GM15510 (cell line): Measurements from ENCODE around the gene OXA1L.

ENCODE experiments used
- POLR2A ChIP-seq: IDR thresholded peaks from 3 replicates; pipeline ENCODE4 v1.6.1; 2011; ENCODE audit warnings: borderline replicate concordance; ENCODE audit not compliant: insufficient read length; ENCODE audit errors: extremely low read depth

The OXA1L gene

DNA sequence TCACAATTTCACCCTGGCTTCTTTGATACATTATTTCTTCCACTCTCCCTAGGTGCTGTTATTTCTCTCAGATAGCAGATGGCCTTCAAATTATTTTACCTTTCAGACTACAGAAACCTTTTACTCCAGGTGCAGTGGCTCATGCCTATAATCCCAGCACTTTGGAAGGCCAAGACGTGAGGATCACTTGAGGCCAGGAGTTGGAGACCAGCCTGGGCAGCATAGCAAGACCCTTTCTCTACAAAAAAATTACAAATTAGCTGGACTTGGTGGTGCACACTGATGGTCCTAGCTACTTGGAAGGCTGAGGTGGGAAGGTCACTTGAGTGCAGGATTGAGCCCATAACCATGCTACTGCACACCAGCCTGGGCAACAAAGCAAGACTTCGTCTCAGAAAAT lies 25.7 kb downstream of the OXA1L start:
- no peak for TF ChIP-seq POLR2A

DNA sequence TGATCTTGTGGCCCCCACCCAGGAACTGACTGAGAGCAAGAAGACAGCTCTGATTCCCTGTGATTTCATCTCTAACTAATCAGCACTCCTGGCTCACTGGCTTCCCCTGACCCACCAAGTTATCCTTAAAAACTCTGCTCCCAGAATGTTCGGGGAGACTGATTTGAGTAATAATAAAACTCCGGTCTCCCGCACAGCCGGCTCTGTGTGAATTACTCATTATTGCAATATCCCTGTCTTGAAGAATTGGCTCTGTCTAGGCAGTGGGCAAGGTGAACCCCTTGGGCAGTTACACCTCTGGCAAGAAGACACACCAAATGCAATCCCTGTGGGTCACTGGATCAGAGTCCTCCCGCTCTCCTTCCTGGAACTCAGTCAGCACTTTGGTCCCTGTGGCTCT lies 27.5 kb downstream of the OXA1L start:
- TF ChIP-seq POLR2A, result no peak

DNA sequence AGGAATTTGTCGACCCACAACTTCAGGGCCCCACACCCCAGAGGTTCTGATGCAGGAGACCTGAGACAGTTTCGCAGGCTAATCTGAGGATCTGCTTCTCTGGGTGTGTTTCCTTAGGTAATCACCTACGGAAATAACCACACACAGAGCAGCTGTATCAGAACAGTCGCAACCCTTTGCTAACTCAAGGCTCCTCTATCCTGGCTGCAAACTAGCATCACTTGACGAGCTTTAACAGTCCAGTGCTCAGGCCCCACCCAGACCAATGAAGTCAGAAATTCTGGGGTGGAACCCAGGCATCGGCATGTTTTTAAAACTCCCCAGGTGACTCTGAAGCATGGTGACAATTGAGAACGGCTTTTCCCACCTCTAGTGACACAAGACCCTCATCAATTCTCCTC lies 28.1 kb downstream of the OXA1L start:
- TF ChIP-seq POLR2A, result no peak

DNA sequence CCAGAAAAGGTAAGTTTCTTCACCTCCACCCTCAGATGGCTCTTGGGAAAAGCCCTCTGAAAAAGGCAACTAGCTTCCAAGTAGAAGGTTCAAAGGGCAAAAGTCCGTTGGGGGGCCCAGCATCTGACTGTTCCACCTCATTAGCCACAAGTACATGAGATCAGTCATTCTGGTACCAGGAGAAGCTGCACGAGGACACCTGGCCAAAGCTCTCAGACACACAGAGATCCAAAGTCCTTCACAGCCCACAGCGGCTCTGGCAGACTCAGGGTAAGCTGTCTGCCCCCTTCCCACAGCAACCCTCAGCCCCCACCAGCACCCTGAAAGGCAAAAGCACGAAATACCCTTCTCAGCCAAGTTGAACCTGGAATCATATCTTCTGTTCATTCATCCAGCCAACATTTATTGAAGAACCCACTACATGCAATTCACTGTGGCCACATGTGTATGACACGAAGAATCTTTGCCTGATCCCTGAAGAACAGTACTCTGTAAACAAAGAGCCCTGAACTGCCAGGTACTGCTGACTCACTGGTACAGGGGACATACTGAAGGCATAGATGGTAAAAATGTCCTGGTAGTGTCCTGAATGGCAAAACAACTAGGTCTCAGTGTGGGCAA lies 29.7 kb downstream of the OXA1L start:
- no peak for TF ChIP-seq POLR2A

DNA sequence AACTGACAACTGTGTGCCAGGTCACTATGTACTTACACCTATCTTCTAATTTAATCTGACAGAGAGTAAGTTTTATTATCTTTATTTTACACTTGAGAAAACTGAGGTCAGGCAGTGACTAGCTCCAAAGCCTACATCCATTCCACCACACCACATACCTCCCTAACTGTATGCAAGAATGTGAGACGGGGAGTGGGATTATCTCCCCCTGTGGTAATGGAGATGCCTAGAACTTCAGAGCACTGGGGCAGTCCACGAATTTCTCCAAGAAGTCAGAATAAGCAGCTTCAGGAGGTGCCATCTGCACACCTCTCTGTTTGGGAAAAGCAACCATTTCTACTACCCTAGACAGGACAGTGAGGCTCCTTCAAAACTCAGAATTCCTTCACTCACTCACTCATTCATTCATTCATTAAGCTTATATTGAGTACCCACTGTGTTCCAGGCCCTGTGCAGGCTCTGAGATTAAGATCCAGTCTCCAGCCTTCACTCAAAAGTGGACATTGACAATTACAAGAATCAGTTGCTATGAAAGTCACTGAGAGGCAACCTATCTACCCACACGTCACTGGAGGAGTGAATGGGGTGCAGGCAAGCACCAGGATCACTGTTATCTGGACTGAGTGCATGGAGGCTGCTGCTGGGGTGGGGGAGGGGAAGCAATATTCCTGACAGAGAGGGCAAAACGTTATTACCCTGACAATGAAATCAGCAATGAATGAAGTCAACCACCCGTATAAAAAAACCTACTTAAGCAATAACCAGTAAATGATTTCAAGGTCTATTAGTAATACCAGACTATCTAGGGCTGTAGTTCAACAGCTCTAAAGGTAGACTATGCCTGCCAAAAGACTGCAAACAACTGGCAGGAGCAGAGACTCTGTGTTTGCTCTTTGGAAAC lies 30.8 kb downstream of the OXA1L start:
- no peak for TF ChIP-seq POLR2A

DNA sequence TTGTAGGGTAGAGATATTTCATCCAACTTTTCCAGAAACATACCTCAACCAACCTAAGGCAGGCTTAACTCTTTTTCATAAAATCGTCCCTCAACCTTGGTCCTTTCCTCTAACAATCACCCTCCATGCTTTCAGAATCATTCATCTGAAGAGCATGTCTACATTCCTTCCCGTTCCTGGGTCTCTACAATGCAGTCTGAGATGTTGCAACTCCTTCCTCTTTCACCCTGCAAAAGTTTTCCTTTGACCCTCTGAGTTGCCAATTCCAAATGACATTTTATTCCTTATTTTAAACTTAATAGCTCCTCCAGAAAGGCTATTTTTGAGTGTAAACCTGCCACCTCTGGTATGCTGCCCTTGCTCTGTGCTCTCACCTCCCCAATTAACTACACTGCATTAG lies 32.0 kb downstream of the OXA1L start:
- no peak for TF ChIP-seq POLR2A

DNA sequence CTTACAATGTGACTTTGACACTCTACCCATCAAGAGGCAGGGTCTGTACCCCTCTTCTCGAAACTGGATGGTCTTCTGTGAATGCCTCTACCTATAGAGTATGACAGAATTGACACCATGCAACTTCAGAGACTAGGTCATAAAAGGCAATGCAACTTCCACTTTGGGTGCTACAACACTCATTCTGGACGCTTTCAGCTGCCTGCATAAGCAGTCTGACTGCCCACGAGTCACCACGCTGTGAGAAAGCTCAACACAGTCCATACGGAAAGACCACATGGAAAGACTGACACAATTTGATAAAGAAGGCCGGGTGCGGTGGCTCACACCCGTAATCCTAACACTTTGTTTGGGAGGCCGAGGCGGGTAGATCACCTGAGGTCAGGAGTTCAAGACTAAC lies 33.9 kb downstream of the OXA1L start:
- no peak for TF ChIP-seq POLR2A

DNA sequence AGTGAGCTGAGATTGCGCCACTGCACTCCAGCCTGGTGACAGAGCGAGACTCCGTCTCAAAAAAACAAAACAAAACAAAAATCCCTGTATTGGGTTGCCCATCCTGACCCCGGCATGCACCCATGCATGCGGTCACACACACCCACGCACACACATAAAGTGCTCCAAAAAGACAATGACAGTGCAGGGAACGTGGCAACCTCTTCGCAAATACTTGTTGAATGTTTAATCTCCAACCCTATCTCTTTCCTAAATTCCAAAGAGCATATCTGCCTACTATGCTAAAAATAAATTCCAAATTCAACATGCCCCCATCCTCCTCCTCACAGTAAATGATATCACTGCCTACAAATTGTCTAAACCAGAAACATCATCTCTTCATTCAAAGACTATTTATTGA lies 35.2 kb downstream of the OXA1L start:
- no peak for TF ChIP-seq POLR2A

DNA sequence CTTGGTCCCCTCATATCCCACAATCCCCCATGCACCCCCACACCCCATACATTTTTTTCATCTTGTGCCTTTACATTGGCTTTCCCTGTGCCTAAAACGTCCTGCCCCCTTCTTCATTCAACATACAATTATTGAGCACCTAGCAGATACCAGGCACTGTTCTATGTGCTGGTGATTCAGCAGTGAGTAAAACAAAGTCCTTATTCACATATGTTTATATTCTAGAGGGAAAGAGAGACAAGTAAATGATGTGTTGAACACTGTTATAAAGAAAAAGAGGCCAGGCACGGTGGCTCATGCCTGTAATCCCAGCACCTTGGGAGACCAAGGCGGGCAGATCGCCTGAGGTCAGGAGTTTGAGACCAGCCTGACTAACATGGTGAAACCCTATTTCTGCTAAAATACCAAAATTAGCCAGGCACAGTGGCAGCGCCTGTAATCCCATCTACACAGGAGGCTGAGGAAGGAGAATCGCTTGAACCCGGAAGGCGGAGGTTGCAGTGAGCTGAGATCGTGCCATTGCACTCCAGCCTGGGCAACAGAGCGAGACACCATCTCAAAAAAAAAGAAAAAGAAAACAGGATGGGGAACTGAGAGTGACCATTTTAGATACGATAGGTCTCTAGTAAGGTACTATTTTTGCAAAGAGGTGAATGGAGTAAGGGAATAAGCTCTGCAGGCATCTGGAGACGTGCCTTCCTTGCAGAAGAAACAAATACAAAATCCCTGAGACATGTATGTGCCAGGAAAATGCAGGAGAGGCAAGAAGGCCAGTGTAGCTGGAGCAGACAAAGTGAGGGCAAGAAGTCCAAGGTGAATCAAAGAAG lies 36.6 kb downstream of the OXA1L start:
- TF ChIP-seq POLR2A, result no peak

DNA sequence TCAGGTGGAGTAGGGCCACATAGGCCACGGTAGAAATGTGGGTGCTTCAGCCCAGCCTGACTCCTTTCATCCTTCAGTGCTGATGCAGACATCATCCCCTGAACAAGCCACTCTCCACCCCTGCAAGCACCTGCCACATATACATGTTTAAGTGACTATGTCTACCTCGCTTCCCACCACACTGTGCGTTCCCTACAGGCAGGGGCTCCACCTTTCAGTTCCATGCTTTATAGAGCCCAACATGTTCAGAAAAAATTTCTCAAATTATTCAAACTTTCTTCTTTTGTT lies 37.1 kb downstream of the OXA1L start:
- no peak for TF ChIP-seq POLR2A

DNA sequence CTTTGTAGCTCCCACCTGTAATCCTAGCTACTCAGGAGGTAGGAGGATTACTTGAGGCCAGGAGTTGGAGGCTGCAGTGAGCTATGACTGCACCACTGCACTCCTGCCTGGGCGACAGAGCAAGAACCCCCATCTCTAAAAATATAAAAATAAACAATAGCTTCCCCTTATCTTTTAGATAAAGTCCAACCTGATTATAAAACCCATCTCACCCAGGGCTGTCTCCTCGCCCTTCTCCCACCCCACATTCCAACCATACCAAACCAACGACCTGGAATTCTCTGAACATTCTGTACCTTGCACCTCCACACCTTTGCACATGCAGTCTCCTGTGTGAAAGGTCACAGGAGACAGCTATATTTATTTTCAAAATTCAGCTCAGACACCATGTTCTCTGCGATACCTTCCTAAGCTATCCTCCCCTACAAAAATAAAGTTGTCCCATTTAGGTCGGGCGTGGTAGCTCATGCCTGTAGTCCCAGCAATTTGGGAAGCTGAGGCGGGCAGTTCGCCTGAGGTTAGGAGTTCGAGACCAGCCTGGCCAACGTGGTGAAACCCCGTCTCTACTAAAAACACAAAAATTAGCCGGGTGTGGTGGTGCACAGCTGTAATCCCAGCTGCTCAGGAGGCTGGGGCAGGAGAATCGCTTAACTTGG lies 41.1 kb downstream of the OXA1L start:
- TF ChIP-seq POLR2A, result no peak

DNA sequence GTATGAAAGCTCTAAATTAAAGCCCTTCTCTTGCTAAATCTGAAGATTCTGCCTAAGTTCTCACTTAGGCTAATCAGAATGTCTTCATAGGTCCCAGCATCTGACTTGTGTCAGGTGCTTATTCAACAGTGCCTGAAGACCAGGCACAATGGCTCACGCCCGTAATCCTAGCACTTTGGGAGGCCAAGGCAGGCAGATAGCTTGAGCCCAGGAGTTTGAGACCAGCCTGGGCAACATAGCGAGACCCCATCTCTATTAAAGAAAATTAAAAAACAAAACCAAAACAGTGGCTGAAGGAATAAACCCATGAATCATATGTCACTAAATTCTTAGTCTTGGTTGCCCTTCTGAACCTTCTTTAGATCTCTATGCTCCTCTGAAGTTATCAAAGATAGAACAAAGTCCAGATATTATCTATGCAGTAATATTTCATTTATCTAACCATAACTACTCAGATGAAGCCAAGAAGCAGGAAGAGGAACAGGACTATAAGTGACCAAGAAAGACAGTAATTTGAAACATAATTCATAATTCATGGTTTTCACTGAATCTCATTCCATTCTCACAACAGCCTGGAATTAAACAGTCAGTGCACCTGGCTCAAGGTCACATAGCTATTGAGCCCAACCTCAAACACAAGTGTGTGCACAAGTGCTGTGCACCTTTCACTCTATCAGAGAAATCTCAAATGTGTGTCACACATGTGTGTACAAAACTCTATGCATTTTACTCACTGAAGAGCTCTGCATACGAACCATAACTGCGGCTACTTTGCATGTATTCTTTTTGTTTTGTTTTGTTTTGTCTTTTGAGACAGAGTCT lies 42.1 kb downstream of the OXA1L start:
- TF ChIP-seq POLR2A, result no peak

DNA sequence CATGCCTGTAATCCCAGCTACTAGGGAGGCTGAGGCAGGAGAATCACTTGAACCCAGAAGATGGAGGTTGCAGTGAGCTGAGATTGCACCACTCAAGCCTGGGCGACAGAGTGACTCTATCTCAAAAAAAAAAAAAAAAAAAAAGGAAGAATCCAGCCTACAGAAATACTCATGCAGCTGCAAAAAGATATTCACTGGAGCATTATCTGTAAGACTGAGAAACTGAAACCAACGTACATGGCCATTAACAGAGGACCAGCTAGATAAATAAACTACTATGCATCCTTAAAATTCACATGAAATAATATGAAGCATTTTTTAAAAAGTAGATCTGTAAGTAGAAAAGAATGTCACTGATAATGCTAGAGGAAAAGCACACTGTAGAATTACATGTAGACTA lies 45.2 kb downstream of the OXA1L start:
- TF ChIP-seq POLR2A, result no peak

DNA sequence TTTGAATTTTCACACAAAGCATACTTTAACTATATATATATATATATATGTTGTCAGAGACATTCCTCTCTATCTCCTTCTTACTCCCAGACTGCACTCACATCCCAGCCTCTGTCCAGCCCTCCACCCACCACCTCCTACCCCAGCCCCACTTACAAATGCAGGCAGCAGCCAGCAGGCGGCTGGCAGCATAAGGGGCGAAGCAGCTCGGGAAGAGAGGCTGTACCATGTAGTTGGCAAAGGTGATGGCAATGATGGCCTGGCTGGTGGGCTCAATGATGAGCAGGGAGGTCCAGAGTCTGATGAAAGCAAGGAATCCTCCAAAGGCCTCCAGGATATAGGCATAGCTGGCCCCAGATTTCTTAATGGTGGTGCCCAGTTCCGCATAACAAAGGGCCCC lies 46.3 kb downstream of the OXA1L start:
- no peak for TF ChIP-seq POLR2A

DNA sequence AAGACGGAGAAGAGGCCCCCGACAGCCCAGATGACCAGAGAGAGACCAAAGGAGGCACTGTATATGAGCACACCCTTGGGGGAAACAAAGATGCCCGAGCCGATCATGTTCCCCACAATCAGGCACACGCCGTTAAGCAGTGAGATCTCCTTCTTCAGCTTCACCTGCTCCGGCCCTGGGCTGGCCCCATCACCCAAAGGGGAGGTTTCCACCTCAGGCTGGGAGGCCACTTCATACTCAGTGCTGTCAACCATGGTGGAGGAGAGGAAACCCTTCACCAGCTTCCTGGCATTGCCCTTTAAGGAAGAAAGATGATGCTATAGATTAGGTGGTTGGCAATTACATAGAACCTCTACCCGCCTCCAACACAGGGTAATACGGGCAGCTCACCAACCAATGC lies 46.7 kb downstream of the OXA1L start:
- no peak for TF ChIP-seq POLR2A

DNA sequence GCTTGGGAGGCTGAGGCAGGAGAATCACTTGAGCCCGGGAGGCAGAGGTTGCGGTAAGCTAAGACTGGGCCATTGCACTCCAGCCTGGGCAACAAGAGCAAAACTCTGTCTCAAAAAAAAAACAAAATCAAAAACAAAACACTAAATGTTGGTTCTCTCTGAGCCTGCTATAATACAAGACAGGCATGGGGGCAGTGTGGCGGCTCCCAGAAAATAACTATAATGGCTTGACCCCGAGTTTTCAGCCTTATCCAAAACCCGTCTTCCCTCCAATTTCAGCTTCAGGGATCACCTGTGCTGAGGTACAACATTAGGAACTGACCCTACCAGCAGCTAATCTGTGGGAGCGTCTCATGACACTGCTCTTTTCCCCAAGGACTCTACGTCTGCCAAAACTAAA lies 47.9 kb downstream of the OXA1L start:
- no peak for TF ChIP-seq POLR2A
